Activated CD8-positive, alpha-beta memory T cell treated with anti-CD3 and anti-CD28 coated beads, Interleukin-2, amount 10 ng/mL, durations not matched to agents 7 days and 5 days (primary cell): Measurements from ENCODE around the gene RB1. TPM values are rescaled to one million over a fixed set of nuclear protein-coding genes. Genes with fewer than 3 reads are reported as not detected.

Source experiments
- ATAC-seq: fragments of 150-1000 bp; cut with Tn5 transposase; one replicate; pipeline ENCODE4 v1.10.0; 2021; ENCODE audit warnings: moderate library complexity
- CTCF ChIA-PET: fragments of 350-600 bp; sonication (Branson Sonifier 250); formaldehyde crosslinking; loops from one replicate; lab custom pipeline; 2021; ENCODE audit warnings: antibody characterized with exemption; lab: Charles Lee
- DNase-seq: peaks from one replicate; pipeline ENCODE4 v3.0.0-alpha.2; 2020
- H3K27ac Mint-ChIP-seq: one replicate; pipeline ENCODE4 v1.8.0; 2021; ENCODE audit warnings: mild to moderate bottlenecking, mixed read lengths
- H3K27me3 Mint-ChIP-seq: one replicate; pipeline ENCODE4 v1.8.0; 2021; ENCODE audit warnings: mixed read lengths
- H3K36me3 Mint-ChIP-seq: one replicate; pipeline ENCODE4 v1.8.0; 2021; ENCODE audit warnings: mild to moderate bottlenecking, mixed read lengths
- H3K4me1 Mint-ChIP-seq: one replicate; pipeline ENCODE4 v1.8.0; 2021; ENCODE audit warnings: mixed read lengths
- H3K4me3 Mint-ChIP-seq: one replicate; pipeline ENCODE4 v1.8.0; 2021; ENCODE audit warnings: mild to moderate bottlenecking, moderate library complexity, mixed read lengths
- H3K9me3 Mint-ChIP-seq: one replicate; pipeline ENCODE4 v1.8.0; 2022; ENCODE audit warnings: low read depth, mixed read lengths
- total RNA-seq, 2 experiments: library from RNA; stranded (reverse); gene quantifications; one replicate each; pipeline ENCODE4 v1.2.3, GENCODE V29; 2021

The RB1 gene
- total RNA-seq, 2 experiments from 2014 or later, result 49.2 to 55.7 TPM

DNA sequence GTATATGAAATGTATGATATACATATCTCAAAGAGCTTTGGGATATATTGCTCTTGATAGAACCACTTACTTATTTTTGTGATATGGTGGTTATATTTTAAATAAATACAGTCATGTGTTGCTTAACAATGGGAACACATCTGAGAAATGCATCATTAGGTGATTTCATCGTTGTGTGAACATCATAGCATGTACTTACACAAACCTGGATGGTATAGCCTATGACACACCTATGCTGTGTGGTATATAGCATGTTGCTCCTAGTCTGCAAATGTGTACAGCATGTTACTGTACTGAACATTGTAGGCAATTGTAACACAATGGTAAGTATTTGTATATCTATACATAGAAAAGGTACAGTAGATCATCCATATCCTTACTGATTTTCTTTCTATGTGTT lies 7.7 kb downstream of the RB1 start:
- H3K27me3 Mint-ChIP-seq, result no peaks in the 10 kb centered on the region
- no peaks in the 10 kb centered on the region for H3K9me3 Mint-ChIP-seq
- H3K27ac Mint-ChIP-seq, result no peak overlapping the region
- peaks cover 18% of the 10 kb centered on the region for H3K4me1 Mint-ChIP-seq
- no peak for ATAC-seq
- no peak overlapping the region for H3K4me3 Mint-ChIP-seq
- H3K36me3 Mint-ChIP-seq, result peaks cover 48% of the 10 kb centered on the region
- CTCF ChIA-PET, result interaction anchor here (1.2 to 1.5 kb wide), 2 partner anchors 23 to 426 kb away, joined by 3 to 5 read pairs; no protein-coding TSS in a partner anchor
- DNase-seq, result no peak

GRCh38 chr13:48315969-48316650 lies 12.6 kb downstream of the RB1 start:
- DNase-seq, result no peak
- Mint-ChIP-seq H3K36me3 (peaks cover 78% of the 10 kb centered on the region), H3K9me3 (peaks cover 5% of the 10 kb centered on the region), H3K4me1 (peaks cover 20% of the 10 kb centered on the region), H3K4me3 (no peak overlapping the region), H3K27me3 (no peaks in the 10 kb centered on the region), H3K27ac (no peak overlapping the region)
- CTCF ChIA-PET, result no interaction called here
- no peak for ATAC-seq

GRCh38 chr13:48316826-48317510 lies 13.4 kb downstream of the RB1 start:
- H3K9me3 Mint-ChIP-seq, result peaks cover 7% of the 10 kb centered on the region
- H3K36me3 Mint-ChIP-seq, result peaks cover 84% of the 10 kb centered on the region
- no peak for ATAC-seq
- no peak for DNase-seq
- H3K27ac Mint-ChIP-seq, result no peak overlapping the region
- H3K27me3 Mint-ChIP-seq, result no peaks in the 10 kb centered on the region
- H3K4me1 Mint-ChIP-seq, result peaks cover 23% of the 10 kb centered on the region
- CTCF ChIA-PET, result no interaction called here
- H3K4me3 Mint-ChIP-seq, result no peak overlapping the region

GRCh38 chr13:48317511-48318376 lies 14.2 kb downstream of the RB1 start:
- DNase-seq, result no peak
- Mint-ChIP-seq H3K9me3 (peaks cover 12% of the 10 kb centered on the region), H3K27me3 (no peaks in the 10 kb centered on the region), H3K4me1 (peaks cover 28% of the 10 kb centered on the region), H3K36me3 (peaks cover 86% of the 10 kb centered on the region), H3K27ac (no peak overlapping the region), H3K4me3 (no peak overlapping the region)
- CTCF ChIA-PET, result interaction anchor here (3.0 kb wide), 1 partner anchor 17 kb away, joined by 9 read pairs; no protein-coding TSS in a partner anchor
- ATAC-seq, result no peak

DNA sequence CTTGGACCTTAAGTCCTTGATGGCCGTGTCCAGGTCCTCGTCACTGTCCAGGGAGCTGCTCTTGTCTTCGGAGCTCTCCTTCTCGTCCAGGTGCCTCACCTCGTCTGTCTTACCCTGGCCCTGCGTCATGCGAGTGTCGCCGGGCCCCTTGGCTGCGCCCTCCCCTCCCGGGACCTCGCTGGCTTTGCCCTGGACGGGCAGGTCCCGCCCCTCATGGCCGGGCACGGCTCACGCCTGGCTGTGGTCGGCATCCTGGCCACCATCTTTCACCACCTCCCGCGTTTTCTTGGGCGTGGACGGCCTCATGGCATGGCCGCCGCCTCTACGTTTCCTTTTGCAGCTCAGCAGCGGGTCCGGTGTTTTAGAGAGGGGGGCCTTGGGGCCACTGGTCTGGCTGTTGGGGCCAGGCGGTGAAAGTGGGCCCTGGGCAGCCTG lies 14.8 kb downstream of the RB1 start:
- DNase-seq (no peak), ATAC-seq (no peak)
- no peak overlapping the region for H3K27ac Mint-ChIP-seq
- peaks cover 32% of the 10 kb centered on the region for H3K4me1 Mint-ChIP-seq
- peaks cover 12% of the 10 kb centered on the region for H3K9me3 Mint-ChIP-seq
- CTCF ChIA-PET, result interaction anchor here (3.0 kb wide), 1 partner anchor 16 kb away, joined by 9 read pairs; no protein-coding TSS in a partner anchor
- no peaks in the 10 kb centered on the region for H3K27me3 Mint-ChIP-seq
- peak overlapping the region; percentile 22 for H3K4me3 Mint-ChIP-seq
- H3K36me3 Mint-ChIP-seq, result peaks cover 86% of the 10 kb centered on the region

- CTCF ChIA-PET, result interaction anchor here (3.0 kb wide), 1 partner anchor 15 kb away, joined by 9 read pairs; no protein-coding TSS in a partner anchor
Observed at GRCh38 chr13:48318821-48319511, 15.4 kb downstream of the RB1 start.

GRCh38 chr13:48319531-48320398 lies 16.2 kb downstream of the RB1 start:
- DNase-seq (no peak), ATAC-seq (peak; percentile 32)
- Mint-ChIP-seq H3K4me3 (peak overlapping the region; percentile 68), H3K27me3 (no peaks in the 10 kb centered on the region), H3K36me3 (peaks cover 86% of the 10 kb centered on the region), H3K4me1 (peaks cover 31% of the 10 kb centered on the region), H3K9me3 (peaks cover 12% of the 10 kb centered on the region), H3K27ac (peak overlapping the region; percentile 43)
- CTCF ChIA-PET, result interaction anchor here (1.1 to 3.0 kb wide), 3 partner anchors 15 to 260 kb away, joined by 3 to 9 read pairs (median 6); no protein-coding TSS in a partner anchor

More at GRCh38 chr13:48318821-48319511, 15.4 kb downstream of the RB1 start:
- ATAC-seq (peak; percentile 40), DNase-seq (no peak)
- Mint-ChIP-seq H3K27ac (no peak overlapping the region), H3K36me3 (peaks cover 84% of the 10 kb centered on the region), H3K4me1 (peaks cover 31% of the 10 kb centered on the region), H3K4me3 (peak overlapping the region; percentile 68), H3K27me3 (no peaks in the 10 kb centered on the region), H3K9me3 (peaks cover 12% of the 10 kb centered on the region)

DNA sequence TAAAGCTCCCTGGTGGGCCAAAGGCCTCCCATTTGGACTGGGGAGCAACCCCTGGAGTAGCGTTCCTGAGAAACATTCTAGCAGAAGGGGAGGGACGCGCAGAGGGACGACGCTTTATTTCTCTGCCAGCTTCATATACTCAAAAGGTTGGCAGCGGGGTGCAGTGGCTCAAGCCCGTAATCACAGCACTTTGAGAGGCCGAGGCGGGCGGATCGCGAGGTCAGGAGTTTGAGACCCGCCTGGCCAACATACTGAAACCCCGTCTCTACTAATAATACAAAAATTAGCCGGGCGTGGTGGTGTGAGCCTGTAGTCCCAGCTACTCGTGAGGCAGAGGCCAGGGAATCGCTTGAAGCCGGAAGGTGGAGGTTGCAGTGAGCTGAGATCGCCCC lies 16.8 kb downstream of the RB1 start:
- DNase-seq, result no peak
- Mint-ChIP-seq H3K4me3 (peak overlapping the region; percentile 68), H3K9me3 (peaks cover 12% of the 10 kb centered on the region), H3K36me3 (peaks cover 86% of the 10 kb centered on the region), H3K27ac (peak overlapping the region; percentile 43), H3K27me3 (no peaks in the 10 kb centered on the region), H3K4me1 (peaks cover 31% of the 10 kb centered on the region)
- CTCF ChIA-PET, result interaction anchor here (0.8 to 3.0 kb wide), 4 partner anchors 14 to 260 kb away, joined by 3 to 9 read pairs (median 4); no protein-coding TSS in a partner anchor
- no peak for ATAC-seq

- Mint-ChIP-seq H3K4me1 (peaks cover 31% of the 10 kb centered on the region), H3K36me3 (peaks cover 83% of the 10 kb centered on the region), H3K27me3 (no peaks in the 10 kb centered on the region), H3K4me3 (peak overlapping the region; percentile 68), H3K9me3 (peaks cover 12% of the 10 kb centered on the region), H3K27ac (peak overlapping the region; percentile 15)
- DNase-seq (no peak), ATAC-seq (no peak)
- CTCF ChIA-PET, result interaction anchor here (0.8 to 3.0 kb wide), 4 partner anchors 13 to 259 kb away, joined by 3 to 9 read pairs (median 4); no protein-coding TSS in a partner anchor
Observed at GRCh38 chr13:48320891-48321510, 17.4 kb downstream of the RB1 start.

DNA sequence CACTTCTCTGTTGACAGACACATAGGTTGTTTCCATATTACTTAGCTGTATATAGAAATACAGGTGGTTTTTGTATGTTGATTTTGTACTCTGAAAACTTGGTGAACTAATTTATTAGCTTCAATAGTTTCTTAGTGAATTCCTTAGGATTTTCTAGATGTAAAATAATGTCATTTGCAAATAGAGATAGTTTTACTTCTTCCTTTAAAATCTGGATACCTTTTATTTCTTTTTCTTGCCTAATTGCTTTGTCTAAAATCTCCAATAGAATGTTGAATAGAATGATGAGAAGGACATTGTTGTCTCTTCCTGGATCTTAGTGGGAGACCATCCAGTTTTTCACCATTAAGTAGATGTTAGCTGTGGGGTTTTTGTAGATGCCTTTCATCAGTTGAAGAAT lies 18.7 kb downstream of the RB1 start:
- no peak for DNase-seq
- Mint-ChIP-seq H3K36me3 (peaks cover 75% of the 10 kb centered on the region), H3K4me1 (peaks cover 30% of the 10 kb centered on the region), H3K9me3 (peaks cover 10% of the 10 kb centered on the region), H3K4me3 (no peak overlapping the region), H3K27ac (no peak overlapping the region), H3K27me3 (no peaks in the 10 kb centered on the region)
- CTCF ChIA-PET, result interaction anchor here (1.0 kb wide), 1 partner anchor 13 kb away, joined by 3 read pairs; no protein-coding TSS in a partner anchor
- ATAC-seq, result no peak

- no peaks in the 10 kb centered on the region for H3K27me3 Mint-ChIP-seq
- H3K9me3 Mint-ChIP-seq, result peaks cover 9% of the 10 kb centered on the region
- peak overlapping the region; percentile 47 for H3K27ac Mint-ChIP-seq
- peaks cover 49% of the 10 kb centered on the region for H3K36me3 Mint-ChIP-seq
- H3K4me3 Mint-ChIP-seq, result no peak overlapping the region
- CTCF ChIA-PET, result interaction anchor here (0.9 to 5.7 kb wide), 20 partner anchors 15 to 435 kb away, joined by 3 to 110 read pairs (median 4); partner anchors contain the start of genes ITM2B, MED4 and NUDT15
- DNase-seq, result no peak
- H3K4me1 Mint-ChIP-seq, result peaks cover 21% of the 10 kb centered on the region
- no peak for ATAC-seq
Observed at GRCh38 chr13:48333976-48334375, 30.4 kb downstream of the RB1 start.
